Activated T-helper 1 cell treated with Interleukin-2 at 50 U/mL for 16 hours (primary cell): Measurements from ENCODE around the gene WDR18.

ENCODE experiments used
- DNase-seq: peaks from one replicate; pipeline ENCODE4 v3.0.0-alpha.2; 2020; ENCODE audit warnings: low read depth

WDR18 gene

DNA sequence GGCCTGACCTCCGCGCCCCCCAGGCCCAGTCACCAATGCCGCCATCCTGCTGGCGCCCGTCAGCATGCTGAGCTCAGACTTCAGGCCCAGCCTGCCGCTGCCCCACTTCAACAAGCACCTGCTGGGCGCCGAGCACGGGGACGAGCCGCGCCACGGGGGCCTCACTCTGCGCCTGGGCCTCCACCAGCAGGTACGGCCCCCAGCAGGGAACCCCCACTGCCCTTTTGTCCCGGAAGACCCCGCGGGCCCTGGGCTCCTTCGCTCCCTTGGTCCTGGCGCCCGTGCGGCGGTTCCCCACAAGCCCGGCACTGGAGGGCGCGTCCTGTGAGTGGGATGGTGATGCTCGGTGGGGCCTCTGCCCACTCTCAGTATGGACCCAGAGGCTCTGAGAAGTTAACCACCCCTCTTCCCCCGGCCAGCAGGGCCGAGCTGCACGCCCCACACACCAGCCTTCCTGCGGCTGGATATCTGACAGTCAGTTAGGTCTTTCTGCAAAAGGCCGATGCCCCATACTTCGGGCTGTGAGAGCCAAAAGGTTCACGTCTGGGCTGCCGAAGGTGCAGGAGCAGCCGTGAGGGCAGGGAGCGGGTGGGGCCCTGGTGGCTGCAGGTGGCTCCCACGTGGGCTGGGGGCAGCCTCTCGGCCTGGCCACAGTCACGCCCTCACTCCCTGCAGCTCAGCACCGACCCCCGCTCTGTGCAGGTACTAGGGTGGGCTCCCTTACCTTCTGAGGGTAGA is 8.0 kb downstream of the WDR18 start:
- no peak for DNase-seq

DNA sequence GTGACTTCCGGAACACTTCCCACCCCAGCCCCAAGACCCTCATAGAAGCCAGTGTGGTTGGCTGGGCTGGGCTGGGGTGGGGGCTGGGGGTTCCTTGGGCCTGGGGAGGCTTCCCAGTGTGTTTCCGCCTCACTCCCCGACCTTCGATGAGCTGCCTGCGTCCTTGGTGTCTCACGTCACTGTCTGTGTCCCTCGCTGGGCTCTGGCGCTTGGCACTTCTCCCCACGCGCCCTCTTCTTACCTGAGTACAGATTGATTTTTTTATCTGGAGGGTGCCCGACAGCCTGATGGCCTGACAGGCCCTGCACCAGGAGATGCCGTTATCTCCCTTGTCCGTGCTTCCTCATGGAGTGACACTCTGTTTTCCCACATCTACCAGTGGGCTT is 8.5 kb downstream of the WDR18 start:
- no peak for DNase-seq

DNA sequence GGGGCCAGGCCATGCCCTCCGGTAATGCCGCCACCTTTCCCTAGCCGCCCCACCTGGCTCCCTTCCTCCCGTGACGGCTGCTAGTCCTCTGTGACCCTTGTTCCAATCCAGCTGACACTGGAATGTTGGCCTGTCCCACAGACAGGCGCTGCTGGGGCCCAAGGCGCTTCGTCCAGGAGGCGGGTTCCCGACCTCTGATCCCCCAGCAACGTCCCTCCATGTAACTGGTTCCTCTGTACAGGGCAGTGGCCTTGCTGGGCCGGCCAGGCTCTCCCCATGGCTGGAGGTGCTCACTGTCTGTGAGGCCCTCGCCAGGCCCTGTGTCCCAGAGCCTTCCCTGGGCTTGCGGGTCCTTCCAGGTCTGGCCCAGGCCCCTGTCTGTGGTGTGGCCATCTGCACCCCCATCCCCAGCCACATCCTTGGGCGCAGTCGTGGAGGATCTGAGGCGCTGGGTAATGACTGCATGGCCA is 9.3 kb downstream of the WDR18 start:
- no peak for DNase-seq

DNA sequence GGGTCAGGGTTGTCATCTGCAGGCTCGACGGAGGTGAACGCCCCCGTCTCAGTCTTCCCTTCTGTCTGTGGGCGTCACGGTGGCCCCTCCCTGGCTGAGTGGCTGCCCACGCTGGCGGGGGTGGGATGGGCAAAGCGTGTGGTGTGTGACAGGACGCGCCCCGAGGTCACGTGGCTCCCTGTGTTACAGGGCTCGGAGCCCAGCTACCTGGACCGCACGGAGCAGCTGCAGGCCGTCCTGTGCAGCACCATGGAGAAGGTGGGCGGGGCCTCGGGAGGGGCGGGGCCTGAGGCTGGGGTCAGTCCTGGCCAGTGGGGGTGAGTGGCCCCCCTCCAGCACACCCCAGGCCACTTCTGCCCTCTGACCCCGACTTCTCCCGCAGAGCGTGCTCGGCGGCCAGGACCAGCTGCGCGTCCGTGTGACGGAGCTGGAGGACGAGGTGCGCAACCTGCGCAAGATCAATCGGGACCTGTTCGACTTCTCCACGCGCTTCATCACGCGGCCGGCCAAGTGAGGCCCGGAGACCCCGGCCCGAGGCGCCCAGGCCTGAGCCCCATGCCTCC is 9.8 kb downstream of the WDR18 start:
- DNase-seq = no peak

DNA sequence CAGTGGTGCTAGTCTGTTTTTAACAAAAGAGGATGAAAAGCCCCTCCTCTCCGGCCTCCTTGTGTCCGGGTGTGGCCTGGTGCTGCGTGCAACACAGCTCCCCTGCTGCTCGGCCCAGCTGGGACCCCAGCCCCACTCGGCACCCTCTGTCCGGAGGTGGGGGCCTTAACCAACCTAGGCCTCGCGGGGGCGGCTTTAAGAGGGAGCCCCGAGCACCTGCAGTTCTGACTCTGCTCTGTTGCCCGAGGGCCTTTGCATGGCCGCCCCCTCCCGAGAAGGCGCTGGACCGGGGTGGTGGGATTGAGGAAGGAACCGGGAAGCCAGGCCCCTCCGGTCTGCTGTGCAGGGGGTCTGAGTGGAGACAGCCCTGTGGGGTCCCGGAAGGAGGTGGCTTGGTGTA is 10.4 kb downstream of the WDR18 start:
- no peak for DNase-seq

DNA sequence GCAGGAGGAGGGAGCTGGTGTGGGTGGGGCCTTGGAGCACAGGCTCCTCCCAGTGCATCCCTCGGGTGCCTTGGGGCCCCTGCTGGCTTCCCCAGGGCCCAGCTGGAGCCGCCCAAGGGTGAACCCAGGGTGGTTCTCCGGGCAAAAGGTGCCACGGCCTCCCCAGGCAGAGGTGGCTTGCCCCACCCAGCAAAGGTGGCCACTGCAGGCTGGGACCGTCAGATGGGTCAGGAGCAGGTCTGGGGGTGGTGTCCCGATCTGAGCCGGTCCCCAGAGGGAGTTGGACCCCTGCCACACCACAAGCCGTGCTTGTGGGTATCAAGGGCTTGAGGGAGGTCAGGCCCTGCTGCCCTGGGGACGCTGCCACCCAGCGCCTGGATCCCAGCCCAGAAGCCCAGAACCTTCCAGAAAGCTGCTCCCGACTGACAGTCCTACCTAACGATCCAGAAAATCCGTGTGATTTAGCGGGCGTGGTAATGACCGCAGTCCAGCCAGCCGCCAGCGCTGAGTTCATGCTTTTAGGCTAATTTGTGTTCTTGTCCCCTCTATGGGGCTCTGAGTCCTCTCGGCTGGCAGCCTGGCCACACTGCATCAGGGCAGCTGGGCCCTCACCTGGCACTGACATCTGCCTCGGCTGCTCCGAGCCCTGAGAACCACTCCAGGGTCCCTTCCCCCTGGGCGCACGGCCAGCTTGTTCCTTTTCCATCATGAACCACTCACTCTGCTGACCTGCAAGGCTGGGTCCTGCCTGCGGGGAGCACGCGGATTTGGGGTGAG is 11.1 kb downstream of the WDR18 start:
- no peak for DNase-seq

DNA sequence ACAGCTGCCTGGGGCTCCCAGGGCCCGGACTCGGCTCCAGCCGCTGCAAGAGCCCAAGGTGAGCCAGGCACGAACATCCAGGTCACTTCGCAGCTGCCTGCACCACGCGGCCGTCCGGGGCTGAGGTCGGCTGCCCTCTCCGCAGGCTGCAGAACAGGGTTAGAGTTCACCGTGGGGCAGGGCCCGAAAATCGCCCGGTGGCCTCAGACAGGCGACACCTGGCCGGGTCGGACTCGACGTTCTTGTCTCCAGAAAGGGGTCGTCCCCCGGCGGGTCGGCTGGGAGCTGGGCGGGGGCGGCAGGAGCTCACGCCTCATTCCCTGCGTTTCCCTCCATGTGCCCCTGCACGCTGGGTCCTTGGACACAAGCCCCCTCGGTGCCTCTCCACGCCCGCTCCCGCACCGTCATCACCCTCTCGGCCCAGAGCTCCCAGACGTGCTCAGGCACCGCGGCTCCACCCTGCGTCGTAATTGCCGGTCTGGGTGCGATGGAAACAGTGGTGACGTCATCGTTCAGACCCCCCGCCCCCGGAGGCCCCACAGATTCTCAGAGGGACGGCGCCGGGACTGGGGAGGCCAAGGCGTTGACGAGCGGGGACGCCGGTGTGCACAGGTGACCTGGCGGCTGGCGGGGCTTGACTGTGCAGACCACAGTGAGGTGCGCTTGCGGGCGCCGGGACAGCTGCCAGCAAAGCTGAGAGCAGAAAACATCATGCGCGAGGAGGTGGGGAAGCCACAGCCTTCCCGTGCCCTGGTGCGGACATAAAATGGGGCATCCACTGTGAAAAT is 12.1 kb downstream of the WDR18 start:
- DNase-seq = peak; percentile 67

GRCh38 chr19:998064-998463 is 13.9 kb downstream of the WDR18 start:
- no peak for DNase-seq

DNA sequence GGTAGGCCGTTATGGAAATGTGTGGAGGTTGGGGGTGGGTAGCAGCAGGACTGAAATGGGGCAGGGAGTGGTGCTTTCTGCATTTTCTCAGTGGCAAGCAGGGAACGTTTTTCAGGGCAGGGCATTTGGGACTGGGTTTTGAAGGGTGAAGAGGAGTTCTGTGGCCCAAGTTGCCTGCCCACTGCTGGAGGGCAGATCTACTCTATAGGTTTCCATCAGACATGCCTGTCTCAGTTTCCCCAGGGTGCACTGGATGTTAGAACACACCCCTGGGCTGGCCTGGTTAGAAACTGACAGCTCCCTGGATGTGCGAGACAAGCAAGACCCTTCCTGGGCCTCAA is 15.2 kb downstream of the WDR18 start:
- DNase-seq = no peak

GRCh38 chr19:1000095-1000494 is 15.9 kb downstream of the WDR18 start, which contains the start of gene GRIN3B:
TSS of gene GRIN3B (plus strand) at chr19:1000419. CDS start at chr19:1000438, 19 bp downstream.
- DNase-seq = peak; percentile 37

DNA sequence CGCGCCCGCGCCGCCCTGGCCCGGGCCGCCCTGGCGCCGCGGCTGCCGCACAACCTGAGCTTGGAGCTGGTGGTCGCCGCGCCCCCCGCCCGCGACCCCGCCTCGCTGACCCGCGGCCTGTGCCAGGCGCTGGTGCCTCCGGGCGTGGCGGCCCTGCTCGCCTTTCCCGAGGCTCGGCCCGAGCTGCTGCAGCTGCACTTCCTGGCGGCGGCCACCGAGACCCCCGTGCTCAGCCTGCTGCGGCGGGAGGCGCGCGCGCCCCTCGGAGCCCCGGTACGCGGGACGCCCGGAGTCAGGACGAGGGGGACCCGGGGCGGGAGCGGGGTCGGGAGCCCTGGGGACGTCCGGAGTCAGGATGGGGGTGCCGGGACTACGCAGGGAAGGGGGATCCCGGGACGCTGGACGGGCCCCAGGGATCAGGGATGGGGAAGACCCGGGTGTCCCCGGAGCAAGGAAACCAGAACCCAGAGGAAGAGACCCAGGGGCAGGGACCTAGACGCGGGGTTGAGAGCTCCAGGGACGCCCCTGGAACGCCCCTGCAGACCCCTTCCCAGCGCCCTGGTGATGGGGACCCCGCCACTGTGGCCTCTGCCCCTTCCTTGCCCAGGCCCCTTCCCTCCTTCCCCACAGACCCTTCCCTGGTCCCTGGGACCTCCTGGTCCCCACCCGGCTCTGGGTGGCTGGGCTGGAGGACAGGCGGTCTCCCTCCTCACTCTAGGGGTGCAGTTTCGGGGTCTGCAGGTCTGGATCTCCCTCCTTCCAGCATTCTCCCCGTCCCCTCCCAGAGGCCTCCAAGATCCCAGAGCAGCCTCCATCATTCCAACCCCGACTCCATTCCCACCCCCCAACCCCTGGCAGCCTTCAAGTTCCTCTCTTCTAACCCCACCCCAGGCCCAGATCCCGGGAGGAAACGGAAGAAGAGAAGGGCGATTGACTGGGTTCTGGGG is 16.7 kb downstream of the WDR18 start:
- DNase-seq = no peak

- peak; percentile 52 for DNase-seq
Measured at GRCh38 chr19:1001538-1002166, 17.5 kb downstream of the WDR18 start.

DNA sequence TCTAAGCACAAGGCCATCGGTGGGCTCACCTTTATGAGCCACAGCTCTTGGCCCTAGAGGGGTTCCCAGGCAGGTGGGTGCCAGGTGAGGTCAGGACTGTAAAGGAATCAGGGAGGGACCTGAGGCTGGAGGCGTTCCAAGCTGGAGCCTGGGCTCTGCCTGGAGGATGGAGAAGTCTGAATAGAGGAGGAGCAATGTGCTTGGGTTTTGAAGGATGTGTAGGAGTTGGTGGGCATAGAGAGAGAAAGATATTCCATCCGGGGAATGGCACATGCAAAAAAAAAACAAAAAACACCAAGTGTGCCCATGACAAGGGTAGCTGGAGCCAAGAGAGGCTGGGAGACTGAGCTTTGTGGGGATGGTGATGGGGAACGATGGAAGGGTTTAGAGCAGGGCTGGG is 18.5 kb downstream of the WDR18 start:
- no peak for DNase-seq

GRCh38 chr19:1003283-1003682 is 19.1 kb downstream of the WDR18 start:
- no peak for DNase-seq

- no peak for DNase-seq
Measured at GRCh38 chr19:1004204-1004802, 20.2 kb downstream of the WDR18 start.

- no peak for DNase-seq
Measured at GRCh38 chr19:1004803-1005664, 20.9 kb downstream of the WDR18 start.

DNA sequence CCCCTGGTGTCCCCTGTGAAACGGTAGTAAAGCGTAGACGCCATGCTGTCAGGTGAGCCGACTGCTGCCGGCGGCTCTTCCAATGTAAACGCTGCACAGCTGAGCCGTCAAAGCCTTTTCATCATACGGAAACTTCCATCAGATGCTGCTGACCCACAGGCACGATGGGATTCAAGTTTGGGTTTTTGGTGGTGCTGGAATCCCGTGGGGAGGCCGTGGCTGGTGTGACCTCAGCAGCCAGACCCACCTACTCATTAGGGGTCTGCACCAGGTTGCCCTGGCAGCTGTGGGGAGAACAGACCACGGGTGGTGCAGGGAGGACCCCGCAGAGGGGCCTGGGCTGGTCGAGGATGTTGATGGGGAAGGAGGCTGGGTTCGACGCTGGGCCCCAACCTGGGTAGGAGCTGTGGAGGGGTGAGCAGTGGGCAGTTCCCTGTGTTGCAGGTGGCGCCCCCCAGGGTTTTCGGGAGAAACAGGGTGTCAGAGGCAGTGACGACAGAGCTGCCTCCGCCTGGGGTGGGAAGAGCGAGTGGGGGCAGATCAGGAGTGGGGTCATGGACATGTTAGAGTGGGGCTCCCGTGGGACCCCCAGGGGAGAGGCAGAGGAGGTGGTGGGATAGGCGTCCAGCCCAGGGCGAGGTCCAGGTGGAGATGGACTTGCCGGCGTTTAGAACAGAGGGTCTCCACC is 22.7 kb downstream of the WDR18 start:
- DNase-seq = no peak

- DNase-seq = no peak
Measured at GRCh38 chr19:1007399-1008251, 23.5 kb downstream of the WDR18 start.
